Measurements from ENCODE around the gene PRDX1. TPM values are rescaled to one million over a fixed set of nuclear protein-coding genes. Genes with fewer than 3 reads are reported as not detected.

The PRDX1 gene
- total and polyA plus RNA-seq, 2 of the 13 experiments (the other 11 are each of a cell fraction or from before 2014, with no cell fraction given), result 761 to 1,898 TPM

- ATAC-seq, result peak; percentile 11
Observed at GRCh38 chr1:45490121-45490625, 31.5 kb downstream of the PRDX1 start.

More at GRCh38 chr1:45490121-45490625, 31.5 kb downstream of the PRDX1 start:
- in situ Hi-C loops (cut with HindIII; ENCODE audit: extremely low pct_ligation_motif_present, low pct_unique_long_range_greater_than_20kb), result loop anchor here (5.0 kb wide), 3 partner anchors 133 to 478 kb away; partner anchors contain the start of genes HECTD3 and UROD
- no peak for FAIRE-seq
- H3K9ac ChIP-seq (ENCODE audit: insufficient read depth, low read depth, low read length), result peak overlapping the region; percentile 83
- WGBS (ENCODE audit: low lambda C conversion rate), result 2% methylated on average over 17 of the region's 17 CpGs
- BruUV-seq (replicated peaks), result no TSS peak
- peak overlapping the region; percentile 90 to 98 (median 93) for H3K4me3 ChIP-seq (replicated peaks in 1 of 3; ENCODE audit: insufficient read depth in 1 of 3, low read depth in 2 of 3, low read length in 3 of 3)
- peaks cover 2% of the 10 kb centered on the region for H3K79me2 ChIP-seq (ENCODE audit: insufficient read depth, low read length)
- H3K27ac ChIP-seq (ENCODE audit: extremely low read length, insufficient read depth, low read length), result peak overlapping the region; percentile 78
- H3K4me1 ChIP-seq (ENCODE audit: insufficient read depth, low read length), result peaks cover 29% of the 10 kb centered on the region
- TF ChIP-seq SMAD3 (CRISPR knock-in tag; IDR thresholded peaks at IDR 0.05) (0 out of 2 replicates have a peak, but pooled peaks have one; percentile 28), GLI4 (CRISPR knock-in tag; IDR thresholded peaks at IDR 0.05; ENCODE audit: borderline replicate concordance) (0 out of 2 replicates have a peak, but pooled peaks have one; percentile 64), CTCF (CRISPR knock-in tag; IDR thresholded peaks at IDR 0.05) (no peak), ZNF83 (CRISPR knock-in tag; IDR thresholded peaks at IDR 0.05; ENCODE audit: borderline replicate concordance) (0 out of 2 replicates have a peak, but pooled peaks have one; percentile 12), DR1 (CRISPR knock-in tag; IDR thresholded peaks at IDR 0.05) (peak; percentile 7; the same call in 1 of the 2 replicates), ZNF766 (CRISPR knock-in tag; IDR thresholded peaks at IDR 0.05; ENCODE audit: borderline replicate concordance) (peak; percentile 41; the same call in 1 of the 2 replicates), CEBPG (CRISPR knock-in tag; IDR thresholded peaks at IDR 0.05) (0 out of 2 replicates have a peak, but pooled peaks have one; percentile 9)
- TF ChIP-seq, protein P1, sequence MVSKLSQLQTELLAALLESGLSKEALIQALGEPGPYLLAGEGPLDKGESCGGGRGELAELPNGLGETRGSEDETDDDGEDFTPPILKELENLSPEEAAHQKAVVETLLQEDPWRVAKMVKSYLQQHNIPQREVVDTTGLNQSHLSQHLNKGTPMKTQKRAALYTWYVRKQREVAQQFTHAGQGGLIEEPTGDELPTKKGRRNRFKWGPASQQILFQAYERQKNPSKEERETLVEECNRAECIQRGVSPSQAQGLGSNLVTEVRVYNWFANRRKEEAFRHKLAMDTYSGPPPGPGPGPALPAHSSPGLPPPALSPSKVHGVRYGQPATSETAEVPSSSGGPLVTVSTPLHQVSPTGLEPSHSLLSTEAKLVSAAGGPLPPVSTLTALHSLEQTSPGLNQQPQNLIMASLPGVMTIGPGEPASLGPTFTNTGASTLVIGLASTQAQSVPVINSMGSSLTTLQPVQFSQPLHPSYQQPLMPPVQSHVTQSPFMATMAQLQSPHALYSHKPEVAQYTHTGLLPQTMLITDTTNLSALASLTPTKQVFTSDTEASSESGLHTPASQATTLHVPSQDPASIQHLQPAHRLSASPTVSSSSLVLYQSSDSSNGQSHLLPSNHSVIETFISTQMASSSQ (IDR thresholded peaks at IDR 0.05; ENCODE audit: low read depth), result no peak
- TF ChIP-seq, protein P1 (CRISPR knock-in tag; IDR thresholded peaks at IDR 0.05; ENCODE audit: borderline replicate concordance), result no peak
- TF ChIP-seq, protein P2, sequence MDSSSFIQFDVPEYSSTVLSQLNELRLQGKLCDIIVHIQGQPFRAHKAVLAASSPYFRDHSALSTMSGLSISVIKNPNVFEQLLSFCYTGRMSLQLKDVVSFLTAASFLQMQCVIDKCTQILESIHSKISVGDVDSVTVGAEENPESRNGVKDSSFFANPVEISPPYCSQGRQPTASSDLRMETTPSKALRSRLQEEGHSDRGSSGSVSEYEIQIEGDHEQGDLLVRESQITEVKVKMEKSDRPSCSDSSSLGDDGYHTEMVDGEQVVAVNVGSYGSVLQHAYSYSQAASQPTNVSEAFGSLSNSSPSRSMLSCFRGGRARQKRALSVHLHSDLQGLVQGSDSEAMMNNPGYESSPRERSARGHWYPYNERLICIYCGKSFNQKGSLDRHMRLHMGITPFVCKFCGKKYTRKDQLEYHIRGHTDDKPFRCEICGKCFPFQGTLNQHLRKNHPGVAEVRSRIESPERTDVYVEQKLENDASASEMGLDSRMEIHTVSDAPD (CRISPR knock-in tag; IDR thresholded peaks at IDR 0.05), result no peak
- CTCF ChIA-PET (ENCODE audit: low intra/inter-chr PET ratio, low total read pairs), result no interaction called here
- H4K20me1 ChIP-seq (ENCODE audit: insufficient read depth, low read length), result no peaks in the 10 kb centered on the region
- H2AFZ ChIP-seq (ENCODE audit: low read length), result no peak overlapping the region
- H3K36me3 ChIP-seq (replicated peaks in 1 of 2; ENCODE audit: control insufficient read depth in 1 of 2, insufficient read depth in 2 of 2, low read length in 2 of 2), result 0 out of 5 replicates have a peak, but pooled peaks cover 0 to 8% of the 10 kb centered on the region in 2 experiments
- H3K27me3 ChIP-seq (ENCODE audit: control insufficient read depth in 1 of 2, insufficient read depth in 2 of 2, low read length in 2 of 2), result no peaks in the 10 kb centered on the region; a peak in 1 of 5 replicates
- POLR2A ChIA-PET, result interaction anchor here (0.8 to 5.3 kb wide), 13 partner anchors 10 to 715 kb away, joined by 3 to 51 read pairs (median 6); partner anchors contain the start of genes AKR1A1, CCDC163, MMACHC and MUTYH
- peak overlapping the region; percentile 73 for H3K4me2 ChIP-seq (ENCODE audit: low read depth, low read length)
- no peaks in the 10 kb centered on the region for H3K9me3 ChIP-seq (ENCODE audit: low read length)
- intact Hi-C loops (cut with micrococcal nuclease; ENCODE audit: unreplicated experiment), result loop anchor here (2.0 to 5.0 kb wide), 3 partner anchors 148 to 653 kb away; partner anchors contain the start of genes MUTYH and TOE1
- no peak for DNase-seq (ENCODE audit: low spot score)

Measured in HepG2 (cell line).